Thyroid gland (tissue), 4 donors: Measurements from ENCODE around the gene C17orf50. TPM values are rescaled to one million over a fixed set of nuclear protein-coding genes. Genes with fewer than 3 reads are reported as not detected.
A peak's percentile ranks its signal among the peaks of the same experiment; 100 is the strongest.

Experiments
- DNase-seq, 2 donors: peaks; one replicate each; pipeline ENCODE4 v3.0.0-alpha.2; 2019
- H3K27ac ChIP-seq, 3 donors: fragments of 200-600 bp; sonication (generic); 1 replicate in 2 of 3; 2 replicates in 1 of 3; pipeline ENCODE4 v1.5.1; 2016 to 2019; ENCODE audit warnings: mild to moderate bottlenecking in 1 of 3, moderate library complexity in 1 of 3
- H3K27me3 ChIP-seq: fragments of 200-600 bp; sonication (generic); one replicate; pipeline ENCODE4 v1.5.1; 2019
- H3K36me3 ChIP-seq, 2 donors: fragments of 200-600 bp; sonication (generic); one replicate each; pipeline ENCODE4 v1.5.1; 2016 to 2019
- H3K4me1 ChIP-seq, 2 donors: fragments of 200-600 bp; sonication (generic); one replicate each; pipeline ENCODE4 v1.5.1; 2017 to 2019
- H3K4me3 ChIP-seq, 3 donors: fragments of 200-600 bp; sonication (generic); replicated peaks in 1 of 3; 1 replicate in 2 of 3; 2 replicates in 1 of 3; pipeline ENCODE4 v1.5.1; 2016; ENCODE audit warnings: mild to moderate bottlenecking in 1 of 3
- H3K9me3 ChIP-seq: fragments of 200-600 bp; sonication (generic); one replicate; pipeline ENCODE4 v1.5.1; 2017
- POLR2A ChIP-seq, 2 donors: fragments of 450-650 bp; IDR thresholded peaks; one replicate each; pipeline ENCODE4 v1.6.1; 2017; ENCODE audit warnings: antibody characterized with exemption in 2 of 2, mild to moderate bottlenecking in 2 of 2, moderate library complexity in 1 of 2
- WGBS, 2 donors: methylation state at CpG; one replicate each; pipeline ENCODE4 v1.1.5; 2017; 5-methylcytosine and 5-hydroxymethylcytosine counted together
- intact Hi-C: fragments of 100-400 bp; cut with DNase I; formaldehyde crosslinking; loops from one replicate; pipeline ENCODE4 v1.15.1; 2023
- total RNA-seq, 4 donors: library from RNA; depleted of rRNA; stranded (reverse); fragments of >200 nt; gene quantifications; one replicate each; pipeline ENCODE4 v1.2.3, GENCODE V29; 2016
- TF ChIP-seq, protein P1 (sequence below), 6 experiments: fragments of 200-600 bp in 3 of 6; fragments of 450-650 bp in 3 of 6; sonication (generic) in 3 of 6; IDR thresholded peaks; one replicate each; pipeline ENCODE4 v1.5.1; 2016 to 2019; ENCODE audit warnings: antibody characterized with exemption in 6 of 6, mild to moderate bottlenecking in 2 of 6, inconsistent platforms in 1 of 6, moderate library complexity in 1 of 6

Gene C17orf50
- total RNA-seq, 4 donors from 2014 or later: 0.40 TPM; not detected in 3

DNA sequence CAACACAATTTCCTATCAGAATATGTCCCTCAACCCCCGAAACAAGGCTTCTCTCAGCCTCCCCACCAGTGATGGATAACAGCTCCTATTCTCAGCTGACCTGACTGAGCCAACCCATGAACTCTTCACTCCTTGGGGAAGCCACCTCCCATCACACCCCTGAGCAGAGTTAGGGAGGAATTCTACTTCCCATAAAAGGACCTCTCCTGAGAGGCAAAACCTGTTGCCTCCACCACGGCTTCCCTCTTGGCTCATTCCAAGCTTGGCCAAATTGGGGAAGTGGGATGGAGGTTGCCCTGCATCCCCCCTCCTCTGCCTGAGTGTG lies 34.9 kb upstream of the C17orf50 start:
- H3K36me3 ChIP-seq: peaks cover 19 to 25% of the 10 kb centered on the region in 2 donors
- no peak for DNase-seq

DNA sequence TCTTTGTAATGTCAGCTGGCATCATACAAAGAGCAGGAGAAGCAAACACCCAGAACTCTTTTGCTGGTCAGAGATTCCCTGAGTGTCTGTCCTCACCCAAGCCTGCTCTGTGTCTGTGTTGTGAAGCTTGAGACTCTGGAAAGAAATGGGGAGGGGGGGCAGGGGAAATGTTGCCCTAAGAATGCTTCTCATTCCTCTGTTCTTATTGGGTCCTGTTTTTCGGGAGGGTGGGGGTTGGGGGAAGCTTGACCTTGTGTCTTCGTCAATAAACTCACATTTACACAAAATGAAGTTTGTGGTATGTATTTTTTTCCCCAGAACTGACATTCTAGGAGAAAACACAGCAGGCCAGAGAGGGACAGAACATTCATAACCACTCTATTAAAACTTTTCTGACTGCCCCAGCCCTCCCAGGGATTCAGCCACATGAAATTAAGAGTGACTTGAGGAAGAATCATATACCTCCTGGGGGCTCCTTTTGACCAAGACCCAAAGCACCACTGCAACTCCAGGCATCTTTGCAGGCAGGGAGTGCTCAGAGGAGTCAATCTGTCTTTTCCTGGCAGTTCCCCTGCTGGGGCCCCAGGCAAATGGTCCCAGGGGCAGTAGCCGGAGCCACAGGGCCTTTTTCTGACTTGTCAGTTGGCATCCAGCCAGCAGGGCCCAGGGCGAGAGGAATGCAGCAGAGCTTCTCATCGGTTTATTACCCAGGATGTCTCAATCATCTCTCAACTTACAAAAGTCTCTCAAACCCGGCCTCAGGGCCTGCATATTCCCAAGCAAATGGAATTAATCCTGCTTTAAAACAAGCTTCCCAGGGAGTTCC lies 34.3 kb upstream of the C17orf50 start:
- H3K4me1 ChIP-seq: peaks cover 18 to 26% of the 10 kb centered on the region in 2 donors
- no peak overlapping the region for H3K27ac ChIP-seq
- H3K9me3 ChIP-seq: no peaks in the 10 kb centered on the region
- H3K4me3 ChIP-seq: no peak overlapping the region
- H3K36me3 ChIP-seq: peaks cover 19 to 25% of the 10 kb centered on the region in 2 donors
- TF ChIP-seq, protein P1, sequence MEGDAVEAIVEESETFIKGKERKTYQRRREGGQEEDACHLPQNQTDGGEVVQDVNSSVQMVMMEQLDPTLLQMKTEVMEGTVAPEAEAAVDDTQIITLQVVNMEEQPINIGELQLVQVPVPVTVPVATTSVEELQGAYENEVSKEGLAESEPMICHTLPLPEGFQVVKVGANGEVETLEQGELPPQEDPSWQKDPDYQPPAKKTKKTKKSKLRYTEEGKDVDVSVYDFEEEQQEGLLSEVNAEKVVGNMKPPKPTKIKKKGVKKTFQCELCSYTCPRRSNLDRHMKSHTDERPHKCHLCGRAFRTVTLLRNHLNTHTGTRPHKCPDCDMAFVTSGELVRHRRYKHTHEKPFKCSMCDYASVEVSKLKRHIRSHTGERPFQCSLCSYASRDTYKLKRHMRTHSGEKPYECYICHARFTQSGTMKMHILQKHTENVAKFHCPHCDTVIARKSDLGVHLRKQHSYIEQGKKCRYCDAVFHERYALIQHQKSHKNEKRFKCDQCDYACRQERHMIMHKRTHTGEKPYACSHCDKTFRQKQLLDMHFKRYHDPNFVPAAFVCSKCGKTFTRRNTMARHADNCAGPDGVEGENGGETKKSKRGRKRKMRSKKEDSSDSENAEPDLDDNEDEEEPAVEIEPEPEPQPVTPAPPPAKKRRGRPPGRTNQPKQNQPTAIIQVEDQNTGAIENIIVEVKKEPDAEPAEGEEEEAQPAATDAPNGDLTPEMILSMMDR (IDR thresholded peaks at IDR 0.05): no peak
- TF ChIP-seq POLR2A (IDR thresholded peaks at IDR 0.05): no peak
- 41 to 46% methylated on average over 6 of the region's 6 CpGs for WGBS, 2 donors
- no peaks in the 10 kb centered on the region for H3K27me3 ChIP-seq
- DNase-seq: peak; percentile 58 to 77
- intact Hi-C loops: no loop called here

More for the DNA sequence above, 34.9 kb upstream of the C17orf50 start:
- peaks cover 13 to 20% of the 10 kb centered on the region in 2 donors for H3K4me1 ChIP-seq
- no peak overlapping the region for H3K4me3 ChIP-seq
- H3K27ac ChIP-seq: no peak overlapping the region
- TF ChIP-seq, protein P1 (IDR thresholded peaks at IDR 0.05): no peak
- TF ChIP-seq POLR2A (IDR thresholded peaks at IDR 0.05): no peak
- intact Hi-C loops: no loop called here
- WGBS, 2 donors: 85% methylated on average over 2 of the region's 2 CpGs
- no peaks in the 10 kb centered on the region for H3K9me3 ChIP-seq
- H3K27me3 ChIP-seq: no peaks in the 10 kb centered on the region

DNA sequence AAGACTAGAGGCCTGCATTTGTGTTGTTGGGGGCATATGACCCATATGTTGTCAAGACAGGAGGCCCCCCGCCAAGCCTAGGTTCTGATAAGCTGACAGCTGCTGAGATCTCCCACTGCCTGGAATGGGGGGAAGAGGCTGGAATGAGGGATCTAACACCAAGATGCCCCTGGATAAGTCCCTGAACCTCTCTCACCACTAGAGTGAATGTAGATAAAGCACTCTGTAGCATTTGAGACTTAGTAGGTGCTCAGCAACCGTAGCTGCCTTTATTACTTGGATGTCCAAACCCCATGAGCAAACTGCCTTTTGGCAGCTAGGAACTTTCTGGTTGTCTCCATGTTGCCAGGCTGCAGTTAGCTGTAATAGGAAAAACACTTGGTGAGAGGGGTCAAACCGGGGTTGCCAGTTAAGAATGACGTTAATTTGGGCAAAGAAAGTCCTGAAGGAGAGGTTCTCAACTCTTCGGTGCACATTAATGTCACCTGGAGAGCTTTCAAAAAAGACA lies 33.7 kb upstream of the C17orf50 start:
- H3K27me3 ChIP-seq: no peaks in the 10 kb centered on the region
- no peaks in the 10 kb centered on the region for H3K9me3 ChIP-seq
- WGBS, 2 donors: 50 to 62% methylated on average over 5 of the region's 5 CpGs
- DNase-seq: no peak
- peaks cover 19 to 25% of the 10 kb centered on the region in 2 donors for H3K36me3 ChIP-seq
- intact Hi-C loops: no loop called here
- no peak overlapping the region for H3K4me3 ChIP-seq
- no peak for TF ChIP-seq POLR2A (IDR thresholded peaks at IDR 0.05)
- TF ChIP-seq, protein P1 (IDR thresholded peaks at IDR 0.05): no peak
- H3K27ac ChIP-seq: no peak overlapping the region
- peaks cover 19 to 28% of the 10 kb centered on the region in 2 donors for H3K4me1 ChIP-seq

DNA sequence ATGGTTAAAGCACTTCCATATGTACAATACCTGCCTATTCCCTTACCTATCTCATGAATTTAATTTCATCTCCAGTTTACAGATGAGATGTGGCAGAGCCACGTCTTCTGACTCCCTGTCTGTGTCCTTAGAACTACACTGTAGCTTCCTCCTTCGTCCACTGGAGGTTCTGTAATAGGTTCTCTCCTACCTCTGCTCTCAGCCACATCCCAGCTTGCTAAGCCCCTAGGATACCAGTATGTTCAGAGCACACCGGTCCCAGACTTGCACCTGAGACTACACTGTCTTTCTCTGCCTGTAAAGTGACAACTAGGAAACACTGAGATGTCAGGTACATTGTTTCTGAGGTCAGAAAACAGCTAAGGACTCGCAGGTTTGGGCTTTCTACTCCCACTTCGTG lies 33.1 kb upstream of the C17orf50 start:
- 91 to 92% methylated on average over 5 of the region's 5 CpGs for WGBS, 2 donors
- H3K9me3 ChIP-seq: no peaks in the 10 kb centered on the region
- no peak overlapping the region for H3K4me3 ChIP-seq
- no peaks in the 10 kb centered on the region for H3K27me3 ChIP-seq
- no peak for DNase-seq
- H3K36me3 ChIP-seq: peaks cover 19 to 25% of the 10 kb centered on the region in 2 donors
- intact Hi-C loops: no loop called here
- no peak for TF ChIP-seq POLR2A (IDR thresholded peaks at IDR 0.05)
- TF ChIP-seq, protein P1 (IDR thresholded peaks at IDR 0.05): no peak
- H3K4me1 ChIP-seq: peaks cover 22 to 32% of the 10 kb centered on the region in 2 donors
- no peak overlapping the region for H3K27ac ChIP-seq

DNA sequence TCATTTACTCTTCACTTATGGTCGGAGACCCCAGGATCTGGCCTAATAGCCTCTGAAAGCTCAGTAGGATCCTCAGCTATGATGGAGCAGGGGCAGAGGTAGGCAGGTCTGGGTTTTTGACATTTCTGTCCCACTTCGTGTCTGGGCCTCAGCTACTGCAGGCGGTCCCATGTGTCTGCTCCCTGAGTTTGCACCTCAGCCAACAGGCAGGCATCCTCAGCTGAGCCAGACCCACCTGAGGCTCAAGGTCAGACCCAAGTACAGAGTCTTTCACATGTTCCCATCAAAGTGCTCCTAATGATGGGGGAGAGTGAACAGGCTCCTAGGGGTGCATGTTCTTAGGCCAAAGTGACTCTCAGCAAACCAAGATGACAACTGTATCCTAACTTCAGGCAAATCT lies 32.1 kb upstream of the C17orf50 start:
- intact Hi-C loops: no loop called here
- TF ChIP-seq, protein P1 (IDR thresholded peaks at IDR 0.05): no peak
- TF ChIP-seq POLR2A (IDR thresholded peaks at IDR 0.05): no peak
- no peak for DNase-seq
- Histone ChIP-seq H3K4me3 (no peak overlapping the region), H3K36me3 (peaks cover 19 to 22% of the 10 kb centered on the region in 2 donors), H3K27ac (no peak overlapping the region), H3K4me1 (peaks cover 23 to 32% of the 10 kb centered on the region in 2 donors), H3K27me3 (no peaks in the 10 kb centered on the region), H3K9me3 (no peaks in the 10 kb centered on the region)
- WGBS, 2 donors: 94% methylated on average over 3 of the region's 3 CpGs
